Fibroblast of lung (primary cell): ENCODE data around the gene PCDH9. TPM values are rescaled to one million over a fixed set of nuclear protein-coding genes. Genes with fewer than 3 reads are reported as not detected.

Experiments
- DNase-seq, 2 donors: peaks; one replicate each; pipeline versions ENCODE4 v3.0.0 to v3.0.0-alpha.2; 2010; ENCODE audit warnings: low read depth in 2 of 2
- H2AFZ ChIP-seq: 2 replicates; pipeline ENCODE4 v1.5.1; 2012; ENCODE audit warnings: low read length, control low read depth, inconsistent platforms
- H3K27ac ChIP-seq: 2 replicates; pipeline ENCODE4 v1.5.1; 2011; ENCODE audit warnings: low read length, control low read depth; ENCODE audit not compliant: insufficient read depth
- H3K27me3 ChIP-seq: 2 replicates; pipeline ENCODE4 v1.5.1; 2011; ENCODE audit warnings: mild to moderate bottlenecking, low read length; ENCODE audit not compliant: control insufficient read depth, insufficient read depth
- H3K36me3 ChIP-seq: 2 replicates; pipeline ENCODE4 v1.5.1; 2011; ENCODE audit warnings: low read length; ENCODE audit not compliant: control insufficient read depth, insufficient read depth
- H3K4me1 ChIP-seq: 2 replicates; pipeline ENCODE4 v1.5.1; 2011; ENCODE audit warnings: low read length; ENCODE audit not compliant: control insufficient read depth, insufficient read depth; ENCODE audit errors: extremely low read depth
- H3K4me2 ChIP-seq: 2 replicates; pipeline ENCODE4 v1.5.1; 2011; ENCODE audit warnings: low read length, control low read depth; ENCODE audit not compliant: insufficient read depth; ENCODE audit errors: extremely low read depth
- H3K4me3 ChIP-seq, 4 experiments: fragments of 200-600 bp in 1 of 4; sonication (generic) in 1 of 4; replicated peaks in 1 of 4; 2 replicates each; pipeline ENCODE4 v1.5.1; 2011 to 2016; ENCODE audit warnings: low read length in 4 of 4, low read depth in 3 of 4, mild to moderate bottlenecking in 3 of 4, control low read depth in 2 of 4, inconsistent platforms in 1 of 4, mixed read lengths in 1 of 4; ENCODE audit not compliant: insufficient read depth in 1 of 4; ENCODE audit errors: control extremely low read depth in 1 of 4
- H3K79me2 ChIP-seq: 2 replicates; pipeline ENCODE4 v1.5.1; 2012; ENCODE audit warnings: mild to moderate bottlenecking, low read length, inconsistent platforms; ENCODE audit not compliant: control insufficient read depth, insufficient read depth
- H3K9ac ChIP-seq: 2 replicates; pipeline ENCODE4 v1.5.1; 2011; ENCODE audit warnings: mild to moderate bottlenecking, low read length, control low read depth; ENCODE audit not compliant: insufficient read depth
- H3K9me3 ChIP-seq: 2 replicates; pipeline ENCODE4 v1.5.1; 2012; ENCODE audit warnings: low read depth, low read length; ENCODE audit not compliant: control insufficient read depth, insufficient read depth
- H4K20me1 ChIP-seq: 2 replicates; pipeline ENCODE4 v1.5.1; 2011; ENCODE audit warnings: low read length; ENCODE audit not compliant: control insufficient read depth, insufficient read depth; ENCODE audit errors: extremely low read depth
- CTCF ChIP-seq, 2 donors: IDR thresholded peaks in 1 of 2; conservative IDR thresholded peaks in 1 of 2; 1 replicate in 1 of 2; 2 replicates in 1 of 2; pipeline ENCODE4 v1.5.1; 2011 to 2012; ENCODE audit warnings: low read length in 2 of 2, control low read depth in 1 of 2, inconsistent platforms in 1 of 2, low read depth in 1 of 2, mild to moderate bottlenecking in 1 of 2
- EZH2 ChIP-seq: IDR thresholded peaks from 2 replicates; pipeline ENCODE4 v1.5.1; 2012; ENCODE audit warnings: low read length, control low read depth, mild to moderate bottlenecking; ENCODE audit errors: missing control alignments
- polyA plus RNA-seq, 2 donors: library from polyadenylated mRNA; depleted of rRNA in 1 of 2; stranded (reverse) in 1 of 2; unstranded in 1 of 2; fragments of >200 nt; gene quantifications; 2 replicates each; pipeline ENCODE4 v1.2.1, GENCODE V29; 2011 to 2012; ENCODE audit warnings: missing spikeins in 1 of 2
- total RNA-seq: library from RNA; depleted of rRNA; stranded (reverse); fragments of >200 nt; gene quantifications from 2 replicates; pipeline ENCODE4 v1.2.1, GENCODE V29; 2014

The PCDH9 gene
- total and polyA plus RNA-seq, 2 donors (not counting 1 experiment from before 2014, with no cell fraction given), result 0.50 to 0.67 TPM

- no peak overlapping the region for H3K9ac ChIP-seq
- H3K27me3 ChIP-seq, result no peaks in the 10 kb centered on the region
- no peak overlapping the region for H3K27ac ChIP-seq
- TF ChIP-seq EZH2, result no peak
- no peak for TF ChIP-seq CTCF (conservative IDR thresholded peaks at IDR 0.05 in 1 of 2, IDR thresholded peaks at IDR 0.05 in 1 of 2; ENCODE audit: low read depth in 1 of 2, low read length in 2 of 2)
- no peak overlapping the region for H3K4me2 ChIP-seq
- no peak overlapping the region for H2AFZ ChIP-seq
- no peaks in the 10 kb centered on the region for H3K9me3 ChIP-seq
- H3K79me2 ChIP-seq, result no peaks in the 10 kb centered on the region
- H3K4me1 ChIP-seq, result no peaks in the 10 kb centered on the region
- no peak for DNase-seq
- H3K4me3 ChIP-seq, result no peak overlapping the region
- no peaks in the 10 kb centered on the region for H4K20me1 ChIP-seq
- H3K36me3 ChIP-seq, result no peaks in the 10 kb centered on the region
Observed at GRCh38 chr13:66950666-66951065, 279.5 kb downstream of the PCDH9 start.

- no peaks in the 10 kb centered on the region for H3K79me2 ChIP-seq
- TF ChIP-seq EZH2 (no peak), CTCF (conservative IDR thresholded peaks at IDR 0.05 in 1 of 2, IDR thresholded peaks at IDR 0.05 in 1 of 2; ENCODE audit: low read depth in 1 of 2, low read length in 2 of 2) (no peak)
- no peak for DNase-seq
- no peaks in the 10 kb centered on the region for H3K9me3 ChIP-seq
- no peaks in the 10 kb centered on the region for H3K4me1 ChIP-seq
- no peak overlapping the region for H3K27ac ChIP-seq
- H4K20me1 ChIP-seq, result no peaks in the 10 kb centered on the region
- H2AFZ ChIP-seq, result no peak overlapping the region
- H3K9ac ChIP-seq, result no peak overlapping the region
- H3K4me3 ChIP-seq, result no peak overlapping the region
- no peaks in the 10 kb centered on the region for H3K27me3 ChIP-seq
- no peaks in the 10 kb centered on the region for H3K36me3 ChIP-seq
- H3K4me2 ChIP-seq, result no peak overlapping the region
Observed at GRCh38 chr13:66948910-66949309, 281.2 kb downstream of the PCDH9 start.

GRCh38 chr13:66943530-66943929 is 286.6 kb downstream of the PCDH9 start:
- H3K27ac ChIP-seq, result no peak overlapping the region
- no peak for DNase-seq
- H3K4me1 ChIP-seq, result no peaks in the 10 kb centered on the region
- no peak overlapping the region for H2AFZ ChIP-seq
- no peaks in the 10 kb centered on the region for H3K9me3 ChIP-seq
- H3K4me2 ChIP-seq, result no peak overlapping the region
- no peaks in the 10 kb centered on the region for H3K27me3 ChIP-seq
- no peaks in the 10 kb centered on the region for H3K36me3 ChIP-seq
- no peak overlapping the region for H3K9ac ChIP-seq
- H3K4me3 ChIP-seq, result no peak overlapping the region
- no peaks in the 10 kb centered on the region for H3K79me2 ChIP-seq
- no peaks in the 10 kb centered on the region for H4K20me1 ChIP-seq
- no peak for TF ChIP-seq EZH2
- no peak for TF ChIP-seq CTCF (conservative IDR thresholded peaks at IDR 0.05 in 1 of 2, IDR thresholded peaks at IDR 0.05 in 1 of 2; ENCODE audit: low read depth in 1 of 2, low read length in 2 of 2)
